HEK293 (cell line): ENCODE measurements around the gene RIT1.

Experiments used
- CTCF ChIA-PET: fragments of 350-600 bp; formaldehyde crosslinking; extraction: SDS; loops from one replicate; lab custom pipeline; 2021; ENCODE audit warnings: antibody characterized with exemption; lab: Yijun Ruan, JAX
- POLR2A ChIA-PET: fragments of 300-600 bp; formaldehyde crosslinking; extraction: SDS; loops from one replicate; lab custom pipeline; 2020; ENCODE audit warnings: antibody characterized with exemption, inconsistent platforms; lab: Yijun Ruan, JAX
- H3K27ac ChIP-seq: fragments of 200-500 bp; sonication (Bioruptor generic); 2 replicates; pipeline ENCODE4 v1.5.1; 2014; ENCODE audit warnings: low read depth, low read length, control low read depth, inconsistent platforms; ENCODE audit errors: extremely low read depth
- H3K36me3 ChIP-seq, 2 experiments: fragments of 200-500 bp in 1 of 2; sonication (Bioruptor generic) in 1 of 2; 1 replicate in 1 of 2; 2 replicates in 1 of 2; pipeline ENCODE4 v1.5.1; 2014 to 2017; ENCODE audit warnings: inconsistent platforms in 2 of 2, low read length in 2 of 2; ENCODE audit not compliant: control insufficient read depth in 2 of 2, insufficient read depth in 1 of 2
- H3K4me1 ChIP-seq: fragments of 200-500 bp; sonication (Bioruptor generic); 2 replicates; pipeline ENCODE4 v1.5.1; 2014; ENCODE audit warnings: mild to moderate bottlenecking, low read length, inconsistent platforms; ENCODE audit not compliant: control insufficient read depth, insufficient read depth
- H3K4me3 ChIP-seq: 2 replicates; pipeline ENCODE4 v1.5.1; 2011; ENCODE audit warnings: low read depth, mild to moderate bottlenecking, control low read depth, low read length, moderate library complexity
- H3K9me3 ChIP-seq: fragments of 200-500 bp; sonication (Bioruptor generic); 2 replicates; pipeline ENCODE4 v1.5.1; 2014; ENCODE audit warnings: low read depth, low read length, inconsistent platforms; ENCODE audit not compliant: control insufficient read depth, insufficient read depth
- EGR2 ChIP-seq: fragments of 450-650 bp; formaldehyde crosslinking; IDR thresholded peaks from 2 replicates; pipeline ENCODE4 v1.5.1; 2016; ENCODE audit warnings: low read depth, missing biosample characterization, missing genetic modification characterization
- KLF7 ChIP-seq: fragments of 450-650 bp; formaldehyde crosslinking; IDR thresholded peaks from 2 replicates; pipeline ENCODE4 v1.5.1; 2016; ENCODE audit warnings: missing biosample characterization, missing genetic modification characterization, borderline replicate concordance
- OSR2 ChIP-seq: fragments of 450-650 bp; formaldehyde crosslinking; IDR thresholded peaks from 2 replicates; pipeline ENCODE4 v1.5.1; 2016; ENCODE audit warnings: missing biosample characterization, missing genetic modification characterization
- ZNF121 ChIP-seq: fragments of 450-650 bp; formaldehyde crosslinking; IDR thresholded peaks from 2 replicates; pipeline ENCODE4 v1.5.1; 2016; ENCODE audit warnings: missing biosample characterization, missing genetic modification characterization
- ZNF133 ChIP-seq: fragments of 450-650 bp; formaldehyde crosslinking; IDR thresholded peaks from 2 replicates; pipeline ENCODE4 v1.5.1; 2016; ENCODE audit warnings: missing biosample characterization, missing genetic modification characterization
- ZNF214 ChIP-seq: fragments of 450-650 bp; formaldehyde crosslinking; IDR thresholded peaks from 2 replicates; pipeline ENCODE4 v1.5.1; 2017; ENCODE audit warnings: missing biosample characterization, mild to moderate bottlenecking, missing genetic modification characterization, borderline replicate concordance
- ZNF404 ChIP-seq: fragments of 450-650 bp; formaldehyde crosslinking; IDR thresholded peaks from 2 replicates; pipeline ENCODE4 v1.5.1; 2017; ENCODE audit warnings: missing biosample characterization, missing genetic modification characterization
- ZNF501 ChIP-seq: fragments of 450-650 bp; formaldehyde crosslinking; IDR thresholded peaks from 2 replicates; pipeline ENCODE4 v1.5.1; 2016; ENCODE audit warnings: missing biosample characterization, missing genetic modification characterization
- ZNF514 ChIP-seq: fragments of 450-650 bp; formaldehyde crosslinking; IDR thresholded peaks from 2 replicates; pipeline ENCODE4 v1.5.1; 2016; ENCODE audit warnings: missing biosample characterization, missing genetic modification characterization
- ZNF530 ChIP-seq: fragments of 450-650 bp; formaldehyde crosslinking; IDR thresholded peaks from 2 replicates; pipeline ENCODE4 v1.5.1; 2016; ENCODE audit warnings: low read depth, missing biosample characterization, missing genetic modification characterization
- ZNF621 ChIP-seq: fragments of 450-650 bp; formaldehyde crosslinking; IDR thresholded peaks from 2 replicates; pipeline ENCODE4 v1.5.1; 2017; ENCODE audit warnings: missing biosample characterization, missing genetic modification characterization
- ZNF664 ChIP-seq: fragments of 450-650 bp; formaldehyde crosslinking; IDR thresholded peaks from 2 replicates; pipeline ENCODE4 v1.5.1; 2016; ENCODE audit warnings: missing biosample characterization, missing genetic modification characterization
- ZNF670 ChIP-seq: fragments of 450-650 bp; formaldehyde crosslinking; IDR thresholded peaks from 2 replicates; pipeline ENCODE4 v1.5.1; 2016; ENCODE audit warnings: missing biosample characterization, missing genetic modification characterization, low read depth
- ZNF768 ChIP-seq: fragments of 450-650 bp; formaldehyde crosslinking; IDR thresholded peaks from 2 replicates; pipeline ENCODE4 v1.5.1; 2018; ENCODE audit warnings: missing biosample characterization, mild to moderate bottlenecking, missing genetic modification characterization
- ZNF776 ChIP-seq: fragments of 450-650 bp; formaldehyde crosslinking; IDR thresholded peaks from 2 replicates; pipeline ENCODE4 v1.5.0; 2017; ENCODE audit warnings: missing biosample characterization, missing genetic modification characterization, borderline replicate concordance
- ZNF792 ChIP-seq: fragments of 450-650 bp; formaldehyde crosslinking; IDR thresholded peaks from 2 replicates; pipeline ENCODE4 v1.5.1; 2016; ENCODE audit warnings: missing biosample characterization, missing genetic modification characterization
- TF ChIP-seq, protein P1 (sequence below): fragments of 450-650 bp; formaldehyde crosslinking; IDR thresholded peaks from 2 replicates; pipeline ENCODE4 v1.5.1; 2016; ENCODE audit warnings: missing biosample characterization, missing genetic modification characterization
- TF ChIP-seq, protein P2 (sequence below): fragments of 450-650 bp; formaldehyde crosslinking; IDR thresholded peaks from 2 replicates; pipeline ENCODE4 v1.5.1; 2016; ENCODE audit warnings: missing biosample characterization, missing genetic modification characterization
- TF ChIP-seq, protein P3 (sequence below): fragments of 450-650 bp; formaldehyde crosslinking; IDR thresholded peaks from 2 replicates; pipeline ENCODE4; 2016; ENCODE audit warnings: missing biosample characterization, missing genetic modification characterization
- TF ChIP-seq, protein P4 (sequence below): fragments of 450-650 bp; formaldehyde crosslinking; IDR thresholded peaks from 2 replicates; pipeline ENCODE4 v1.5.1; 2016; ENCODE audit warnings: missing biosample characterization, missing genetic modification characterization
- TF ChIP-seq, protein P5 (sequence below): fragments of 450-650 bp; formaldehyde crosslinking; IDR thresholded peaks from 2 replicates; pipeline ENCODE4 v1.5.1; 2016; ENCODE audit warnings: missing biosample characterization, missing genetic modification characterization
- TF ChIP-seq, protein P6 (sequence below): fragments of 450-650 bp; formaldehyde crosslinking; IDR thresholded peaks from 2 replicates; pipeline ENCODE4 v1.5.1; 2016; ENCODE audit warnings: missing biosample characterization, missing genetic modification characterization

Gene RIT1

DNA sequence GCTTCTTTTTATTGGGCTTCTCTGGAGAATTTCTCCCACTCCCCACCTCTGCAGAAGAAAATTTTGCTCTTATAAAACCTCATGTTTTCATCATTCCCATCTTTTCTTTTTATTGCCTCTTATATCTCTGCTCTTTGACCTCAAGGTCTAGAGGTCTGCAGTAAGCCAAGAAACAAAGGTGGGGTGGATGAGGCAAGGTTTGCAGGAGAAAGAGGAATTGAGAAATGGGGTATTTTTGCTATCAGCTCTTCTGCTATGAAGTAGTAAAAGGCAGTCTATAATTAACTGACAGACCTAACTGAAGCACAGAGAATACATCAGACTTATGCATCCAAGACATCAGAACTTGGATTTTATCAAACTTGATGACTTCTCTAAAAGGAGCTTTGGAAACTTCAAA lies 28.9 kb downstream of the RIT1 start:
- no peaks in the 10 kb centered on the region for H3K9me3 ChIP-seq
- H3K36me3 ChIP-seq, result peaks cover 0 to 11% of the 10 kb centered on the region in 2 experiments; a peak in 1 of 3 replicates
- POLR2A ChIA-PET, result interaction anchor here (0.6 kb wide), 1 partner anchor 555 kb away, joined by 5 read pairs; no protein-coding TSS in a partner anchor
- CTCF ChIA-PET, result interaction anchor here (0.5 to 0.9 kb wide), 2 partner anchors 9 to 13 kb away, joined by 3 to 6 read pairs; no protein-coding TSS in a partner anchor
- no peaks in the 10 kb centered on the region for H3K4me1 ChIP-seq
- no peak overlapping the region for H3K4me3 ChIP-seq
- H3K27ac ChIP-seq, result no peak overlapping the region
- TF ChIP-seq ZNF214 (tag by site-specific recombination) (no peak), ZNF514 (no peak), ZNF121 (no peak), OSR2 (no peak), ZNF501 (tag by site-specific recombination) (no peak), EGR2 (tag by site-specific recombination) (no peak), ZNF768 (tag by site-specific recombination) (no peak), ZNF530 (tag by site-specific recombination) (no peak), ZNF133 (no peak), ZNF404 (tag by site-specific recombination) (no peak), ZNF792 (tag by site-specific recombination) (no peak), ZNF621 (tag by site-specific recombination) (no peak), KLF7 (tag by site-specific recombination) (no peak), ZNF670 (no peak)
- TF ChIP-seq, protein P1, sequence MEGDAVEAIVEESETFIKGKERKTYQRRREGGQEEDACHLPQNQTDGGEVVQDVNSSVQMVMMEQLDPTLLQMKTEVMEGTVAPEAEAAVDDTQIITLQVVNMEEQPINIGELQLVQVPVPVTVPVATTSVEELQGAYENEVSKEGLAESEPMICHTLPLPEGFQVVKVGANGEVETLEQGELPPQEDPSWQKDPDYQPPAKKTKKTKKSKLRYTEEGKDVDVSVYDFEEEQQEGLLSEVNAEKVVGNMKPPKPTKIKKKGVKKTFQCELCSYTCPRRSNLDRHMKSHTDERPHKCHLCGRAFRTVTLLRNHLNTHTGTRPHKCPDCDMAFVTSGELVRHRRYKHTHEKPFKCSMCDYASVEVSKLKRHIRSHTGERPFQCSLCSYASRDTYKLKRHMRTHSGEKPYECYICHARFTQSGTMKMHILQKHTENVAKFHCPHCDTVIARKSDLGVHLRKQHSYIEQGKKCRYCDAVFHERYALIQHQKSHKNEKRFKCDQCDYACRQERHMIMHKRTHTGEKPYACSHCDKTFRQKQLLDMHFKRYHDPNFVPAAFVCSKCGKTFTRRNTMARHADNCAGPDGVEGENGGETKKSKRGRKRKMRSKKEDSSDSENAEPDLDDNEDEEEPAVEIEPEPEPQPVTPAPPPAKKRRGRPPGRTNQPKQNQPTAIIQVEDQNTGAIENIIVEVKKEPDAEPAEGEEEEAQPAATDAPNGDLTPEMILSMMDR (tag by site-specific recombination), result no peak
- TF ChIP-seq, protein P2, sequence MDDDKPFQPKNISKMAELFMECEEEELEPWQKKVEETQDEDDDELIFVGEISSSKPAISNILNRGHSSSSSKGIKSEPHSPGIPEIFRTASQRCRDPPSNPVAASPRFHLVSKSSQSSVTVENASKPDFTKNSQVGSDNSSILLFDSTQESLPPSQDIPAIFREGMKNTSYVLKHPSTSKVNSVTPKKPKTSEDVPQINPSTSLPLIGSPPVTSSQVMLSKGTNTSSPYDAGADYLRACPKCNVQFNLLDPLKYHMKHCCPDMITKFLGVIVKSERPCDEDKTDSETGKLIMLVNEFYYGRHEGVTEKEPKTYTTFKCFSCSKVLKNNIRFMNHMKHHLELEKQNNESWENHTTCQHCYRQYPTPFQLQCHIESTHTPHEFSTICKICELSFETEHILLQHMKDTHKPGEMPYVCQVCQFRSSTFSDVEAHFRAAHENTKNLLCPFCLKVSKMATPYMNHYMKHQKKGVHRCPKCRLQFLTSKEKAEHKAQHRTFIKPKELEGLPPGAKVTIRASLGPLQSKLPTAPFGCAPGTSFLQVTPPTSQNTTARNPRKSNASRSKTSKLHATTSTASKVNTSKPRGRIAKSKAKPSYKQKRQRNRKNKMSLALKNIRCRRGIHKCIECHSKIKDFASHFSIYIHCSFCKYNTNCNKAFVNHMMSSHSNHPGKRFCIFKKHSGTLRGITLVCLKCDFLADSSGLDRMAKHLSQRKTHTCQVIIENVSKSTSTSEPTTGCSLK (tag by site-specific recombination), result no peak
- TF ChIP-seq, protein P3, sequence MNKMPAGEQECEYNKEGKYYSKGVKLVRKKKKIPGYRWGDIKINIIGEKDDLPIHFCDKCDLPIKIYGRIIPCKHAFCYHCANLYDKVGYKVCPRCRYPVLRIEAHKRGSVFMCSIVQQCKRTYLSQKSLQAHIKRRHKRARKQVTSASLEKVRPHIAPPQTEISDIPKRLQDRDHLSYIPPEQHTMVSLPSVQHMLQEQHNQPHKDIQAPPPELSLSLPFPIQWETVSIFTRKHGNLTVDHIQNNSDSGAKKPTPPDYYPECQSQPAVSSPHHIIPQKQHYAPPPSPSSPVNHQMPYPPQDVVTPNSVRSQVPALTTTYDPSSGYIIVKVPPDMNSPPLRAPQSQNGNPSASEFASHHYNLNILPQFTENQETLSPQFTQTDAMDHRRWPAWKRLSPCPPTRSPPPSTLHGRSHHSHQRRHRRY (tag by site-specific recombination), result no peak
- TF ChIP-seq, all 188 proteins: peak for 0

DNA sequence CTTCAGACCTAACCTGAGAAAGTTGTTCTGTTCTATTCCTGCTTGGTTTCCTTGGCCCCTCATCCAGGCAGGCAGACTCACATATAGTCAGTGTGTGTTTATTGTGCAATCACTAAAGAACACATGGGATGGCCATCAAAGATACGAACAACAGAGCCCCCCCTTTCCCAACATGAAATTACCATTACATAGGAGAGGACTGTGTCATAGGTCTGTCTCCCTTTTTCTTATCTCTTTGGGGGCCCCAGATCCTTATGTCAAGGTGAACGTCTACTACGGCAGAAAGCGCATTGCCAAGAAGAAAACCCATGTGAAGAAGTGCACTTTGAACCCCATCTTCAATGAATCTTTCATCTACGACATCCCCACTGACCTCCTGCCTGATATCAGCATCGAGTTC lies 30.2 kb downstream of the RIT1 start:
- Histone ChIP-seq H3K9me3 (no peaks in the 10 kb centered on the region), H3K27ac (no peak overlapping the region), H3K4me3 (no peak overlapping the region), H3K4me1 (no peaks in the 10 kb centered on the region), H3K36me3 (peaks cover 0 to 11% of the 10 kb centered on the region in 2 experiments; a peak in 1 of 3 replicates)
- CTCF ChIA-PET, result no interaction called here
- POLR2A ChIA-PET, result no interaction called here
- TF ChIP-seq, protein P1 (tag by site-specific recombination), result no peak
- TF ChIP-seq ZNF404 (tag by site-specific recombination) (no peak), ZNF776 (tag by site-specific recombination) (no peak), ZNF664 (no peak)
- TF ChIP-seq, protein P4, sequence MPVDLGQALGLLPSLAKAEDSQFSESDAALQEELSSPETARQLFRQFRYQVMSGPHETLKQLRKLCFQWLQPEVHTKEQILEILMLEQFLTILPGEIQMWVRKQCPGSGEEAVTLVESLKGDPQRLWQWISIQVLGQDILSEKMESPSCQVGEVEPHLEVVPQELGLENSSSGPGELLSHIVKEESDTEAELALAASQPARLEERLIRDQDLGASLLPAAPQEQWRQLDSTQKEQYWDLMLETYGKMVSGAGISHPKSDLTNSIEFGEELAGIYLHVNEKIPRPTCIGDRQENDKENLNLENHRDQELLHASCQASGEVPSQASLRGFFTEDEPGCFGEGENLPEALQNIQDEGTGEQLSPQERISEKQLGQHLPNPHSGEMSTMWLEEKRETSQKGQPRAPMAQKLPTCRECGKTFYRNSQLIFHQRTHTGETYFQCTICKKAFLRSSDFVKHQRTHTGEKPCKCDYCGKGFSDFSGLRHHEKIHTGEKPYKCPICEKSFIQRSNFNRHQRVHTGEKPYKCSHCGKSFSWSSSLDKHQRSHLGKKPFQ, result no peak
- TF ChIP-seq, protein P5, sequence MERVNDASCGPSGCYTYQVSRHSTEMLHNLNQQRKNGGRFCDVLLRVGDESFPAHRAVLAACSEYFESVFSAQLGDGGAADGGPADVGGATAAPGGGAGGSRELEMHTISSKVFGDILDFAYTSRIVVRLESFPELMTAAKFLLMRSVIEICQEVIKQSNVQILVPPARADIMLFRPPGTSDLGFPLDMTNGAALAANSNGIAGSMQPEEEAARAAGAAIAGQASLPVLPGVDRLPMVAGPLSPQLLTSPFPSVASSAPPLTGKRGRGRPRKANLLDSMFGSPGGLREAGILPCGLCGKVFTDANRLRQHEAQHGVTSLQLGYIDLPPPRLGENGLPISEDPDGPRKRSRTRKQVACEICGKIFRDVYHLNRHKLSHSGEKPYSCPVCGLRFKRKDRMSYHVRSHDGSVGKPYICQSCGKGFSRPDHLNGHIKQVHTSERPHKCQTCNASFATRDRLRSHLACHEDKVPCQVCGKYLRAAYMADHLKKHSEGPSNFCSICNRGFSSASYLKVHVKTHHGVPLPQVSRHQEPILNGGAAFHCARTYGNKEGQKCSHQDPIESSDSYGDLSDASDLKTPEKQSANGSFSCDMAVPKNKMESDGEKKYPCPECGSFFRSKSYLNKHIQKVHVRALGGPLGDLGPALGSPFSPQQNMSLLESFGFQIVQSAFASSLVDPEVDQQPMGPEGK (tag by site-specific recombination), result no peak
- TF ChIP-seq, protein P6, sequence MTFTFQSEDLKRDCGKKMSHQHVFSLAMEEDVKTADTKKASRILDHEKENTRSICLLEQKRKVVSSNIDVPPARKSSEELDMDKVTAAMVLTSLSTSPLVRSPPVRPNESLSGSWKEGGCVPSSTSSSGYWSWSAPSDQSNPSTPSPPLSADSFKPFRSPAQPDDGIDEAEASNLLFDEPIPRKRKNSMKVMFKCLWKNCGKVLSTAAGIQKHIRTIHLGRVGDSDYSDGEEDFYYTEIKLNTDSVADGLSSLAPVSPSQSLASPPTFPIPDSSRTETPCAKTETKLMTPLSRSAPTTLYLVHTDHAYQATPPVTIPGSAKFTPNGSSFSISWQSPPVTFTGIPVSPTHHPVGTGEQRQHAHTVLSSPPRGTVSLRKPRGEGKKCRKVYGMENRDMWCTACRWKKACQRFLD (tag by site-specific recombination), result no peak
